Daoy (cell line): ENCODE data around the gene GOLGA6L10. TPM values are rescaled to one million over a fixed set of nuclear protein-coding genes. Genes with fewer than 3 reads are reported as not detected.
"Not testable (repeated sequence)": the region's sequence is repeated elsewhere in the genome, so short reads cannot be mapped to it uniquely, and the experiment has no call there.

Experiments
- DNase-seq: peaks from one replicate; pipeline ENCODE4 v3.0.0-alpha.2; 2015; ENCODE audit warnings: low read depth
- total RNA-seq: library from RNA; depleted of rRNA; stranded (reverse); fragments of >200 nt; shearing (Covaris generic); gene quantifications from 2 replicates; pipeline ENCODE4 v1.2.3, GENCODE V29; 2014

Gene GOLGA6L10
- total RNA-seq, 1 experiment from 2014 or later: 0.74 TPM

GRCh38 chr15:82317516-82317915 is 31.8 kb downstream of the GOLGA6L10 start:
- not testable (repeated sequence) for DNase-seq

DNA sequence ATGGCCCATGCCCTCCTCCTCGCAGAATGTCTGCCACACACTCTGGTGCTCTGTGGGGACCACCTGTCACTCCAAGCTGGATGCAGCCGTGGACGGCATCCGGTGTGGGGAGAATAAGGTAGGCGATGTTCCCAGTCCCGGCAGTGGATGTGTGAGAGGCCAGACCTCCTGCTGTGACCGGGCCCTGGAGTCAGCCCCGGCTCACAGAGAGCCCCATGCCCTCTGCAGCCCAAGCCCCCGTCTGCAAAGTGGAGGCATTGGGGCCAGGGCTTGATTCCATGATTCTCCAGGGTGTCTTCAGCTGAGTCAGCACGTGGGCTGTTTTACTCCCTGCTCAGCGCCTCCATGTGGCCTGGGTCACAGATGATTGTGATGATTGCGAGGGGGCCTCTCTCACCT is 32.2 kb downstream of the GOLGA6L10 start:
- DNase-seq: no peak

DNA sequence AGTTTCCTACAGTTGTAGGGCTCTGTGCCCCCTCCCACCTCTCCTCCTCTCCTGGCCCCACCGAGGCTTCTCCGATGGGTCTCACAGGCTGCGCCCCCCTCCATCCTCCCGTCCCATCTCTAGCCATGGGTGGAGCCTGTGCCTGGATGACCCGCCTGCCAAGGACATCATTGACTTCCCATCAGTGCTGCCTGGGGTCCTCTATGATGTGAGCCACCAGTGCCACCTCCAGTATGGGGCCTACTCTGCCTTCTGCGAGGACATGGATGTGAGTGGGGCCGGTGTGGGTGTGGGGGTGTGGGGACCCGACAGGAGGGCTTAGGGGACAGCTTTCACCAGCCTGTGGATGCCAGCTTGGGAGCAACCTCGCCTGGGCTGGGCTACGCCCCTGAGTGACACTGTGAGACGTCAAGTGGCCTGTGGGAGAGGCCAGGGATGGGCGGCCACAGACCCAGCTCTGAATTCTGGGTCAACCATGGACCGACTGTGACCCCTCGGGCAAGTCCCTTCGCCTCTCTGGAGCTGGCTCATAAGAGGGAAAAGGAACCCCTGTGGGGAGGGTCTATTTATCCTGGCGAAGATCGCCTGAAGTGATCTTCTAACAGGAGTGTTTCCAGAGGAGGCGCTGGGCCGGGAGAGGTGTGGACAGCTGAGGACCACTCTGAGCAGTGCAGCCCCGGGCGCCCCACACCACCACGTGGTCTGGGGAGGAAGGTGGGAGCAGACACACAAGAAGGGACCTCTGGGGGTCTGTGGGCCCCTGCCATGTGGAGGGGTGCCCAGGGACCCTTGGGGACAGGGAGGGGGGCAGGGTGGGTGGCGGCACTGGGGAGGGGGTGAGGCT is 32.8 kb downstream of the GOLGA6L10 start:
- not testable (repeated sequence) for DNase-seq

DNA sequence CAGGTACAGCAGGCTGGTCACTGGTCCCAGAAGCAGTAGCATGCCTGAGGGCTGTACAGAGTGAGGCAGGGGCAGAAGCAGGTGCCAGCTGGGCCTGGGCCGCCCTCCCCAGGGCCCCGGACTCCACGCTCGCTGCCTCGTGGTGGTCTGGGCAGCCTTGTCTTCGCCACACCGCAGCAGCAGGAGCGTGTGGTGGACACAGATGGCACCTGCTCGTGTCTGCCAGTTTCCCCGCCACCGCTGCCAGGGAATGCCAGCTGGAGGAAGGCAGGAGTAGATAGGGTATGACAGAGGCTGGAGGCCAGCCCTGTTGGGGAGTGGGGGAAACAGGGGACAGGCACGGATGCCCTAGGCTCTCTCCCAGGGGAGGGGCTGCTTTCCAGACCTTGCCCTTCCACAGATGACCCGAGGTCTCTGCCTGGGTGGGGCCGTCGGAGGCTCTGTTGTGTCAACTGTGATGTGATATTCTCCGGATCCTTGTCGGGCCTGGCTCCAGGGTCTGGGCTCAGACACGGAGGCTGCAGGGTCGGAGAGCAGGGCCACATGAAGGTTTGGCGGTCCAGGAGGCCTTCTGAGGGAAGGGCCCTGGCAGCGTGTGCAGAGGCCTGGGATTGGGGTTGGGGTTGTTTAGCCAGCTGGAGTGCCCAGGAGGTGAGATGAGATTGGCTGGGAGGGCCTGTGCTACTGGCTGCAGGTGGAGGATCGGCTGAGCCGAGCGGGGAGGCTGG is 33.6 kb downstream of the GOLGA6L10 start:
- no peak for DNase-seq

- no peak for DNase-seq
Observed at GRCh38 chr15:82314769-82315518, 34.3 kb downstream of the GOLGA6L10 start.

- DNase-seq: not testable (repeated sequence)
Observed at GRCh38 chr15:82313951-82314768, 35.1 kb downstream of the GOLGA6L10 start.

GRCh38 chr15:82313446-82313845 is 35.8 kb downstream of the GOLGA6L10 start:
- no peak for DNase-seq

DNA sequence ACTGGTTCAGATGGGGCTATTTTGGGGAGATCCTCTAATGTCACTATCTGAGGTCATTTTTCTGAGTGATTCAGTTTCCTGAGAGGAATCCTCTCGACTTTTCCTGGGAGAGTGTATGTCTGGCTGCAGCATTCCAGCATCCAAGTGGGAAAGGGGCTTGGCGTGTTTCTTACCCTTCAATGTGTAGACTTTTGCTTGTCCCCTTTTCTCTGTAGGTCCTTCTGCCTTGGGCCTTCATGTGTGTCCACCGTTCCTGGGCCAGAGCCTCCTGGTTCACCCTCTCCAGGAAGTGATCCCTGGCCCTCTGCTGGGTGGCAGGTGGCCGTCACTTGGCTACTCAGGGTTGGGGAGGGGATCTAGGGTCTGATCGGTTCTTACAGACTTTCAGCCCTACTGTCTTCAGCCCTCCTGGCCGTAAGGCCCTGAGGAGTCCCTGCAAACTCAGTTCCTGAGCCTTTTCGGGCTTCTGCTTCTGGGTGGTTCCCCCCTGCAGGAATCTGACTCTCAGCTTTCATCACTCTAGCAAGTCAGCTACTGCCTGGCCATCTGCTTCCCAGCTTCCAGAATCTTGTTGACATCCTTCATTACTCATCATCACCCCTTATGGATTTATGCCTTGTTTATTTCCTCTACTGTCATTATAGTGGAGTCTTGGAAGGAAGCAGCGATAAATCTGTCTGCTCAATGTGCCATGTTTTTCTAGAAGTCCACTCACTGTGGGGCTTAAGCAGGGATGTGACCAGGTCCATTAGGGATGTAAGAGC is 36.5 kb downstream of the GOLGA6L10 start:
- DNase-seq: no peak

DNA sequence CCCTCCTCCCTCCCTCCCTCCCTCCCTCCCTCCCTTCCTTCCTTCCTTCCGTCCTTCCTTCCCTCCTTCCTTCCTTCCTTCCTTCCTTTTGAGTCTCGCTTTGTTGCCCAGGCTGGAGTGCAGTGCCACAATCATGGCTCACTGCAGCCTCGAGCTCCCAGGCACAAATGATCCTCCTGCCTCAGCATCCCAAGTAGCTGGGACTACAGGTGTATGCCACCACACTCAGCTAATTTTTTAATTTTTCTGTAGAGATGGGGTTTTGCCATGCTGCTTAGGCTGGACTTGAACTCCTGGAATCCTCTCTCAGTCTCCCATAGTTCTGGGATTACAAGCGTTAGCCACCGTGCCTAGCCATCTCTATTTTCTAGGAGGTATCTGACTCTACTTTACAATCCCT is 38.0 kb downstream of the GOLGA6L10 start:
- DNase-seq: not testable (repeated sequence)

- no peak for DNase-seq
Observed at GRCh38 chr15:82309802-82310201, 39.5 kb downstream of the GOLGA6L10 start.

- DNase-seq: no peak
Observed at GRCh38 chr15:82307714-82308081, 41.6 kb downstream of the GOLGA6L10 start.

- DNase-seq: no peak
Observed at GRCh38 chr15:82306791-82307713, 42.2 kb downstream of the GOLGA6L10 start.

GRCh38 chr15:82305621-82306048 is 43.6 kb downstream of the GOLGA6L10 start:
- no peak for DNase-seq

- no peak for DNase-seq
Observed at GRCh38 chr15:82304778-82305090, 44.5 kb downstream of the GOLGA6L10 start.

DNA sequence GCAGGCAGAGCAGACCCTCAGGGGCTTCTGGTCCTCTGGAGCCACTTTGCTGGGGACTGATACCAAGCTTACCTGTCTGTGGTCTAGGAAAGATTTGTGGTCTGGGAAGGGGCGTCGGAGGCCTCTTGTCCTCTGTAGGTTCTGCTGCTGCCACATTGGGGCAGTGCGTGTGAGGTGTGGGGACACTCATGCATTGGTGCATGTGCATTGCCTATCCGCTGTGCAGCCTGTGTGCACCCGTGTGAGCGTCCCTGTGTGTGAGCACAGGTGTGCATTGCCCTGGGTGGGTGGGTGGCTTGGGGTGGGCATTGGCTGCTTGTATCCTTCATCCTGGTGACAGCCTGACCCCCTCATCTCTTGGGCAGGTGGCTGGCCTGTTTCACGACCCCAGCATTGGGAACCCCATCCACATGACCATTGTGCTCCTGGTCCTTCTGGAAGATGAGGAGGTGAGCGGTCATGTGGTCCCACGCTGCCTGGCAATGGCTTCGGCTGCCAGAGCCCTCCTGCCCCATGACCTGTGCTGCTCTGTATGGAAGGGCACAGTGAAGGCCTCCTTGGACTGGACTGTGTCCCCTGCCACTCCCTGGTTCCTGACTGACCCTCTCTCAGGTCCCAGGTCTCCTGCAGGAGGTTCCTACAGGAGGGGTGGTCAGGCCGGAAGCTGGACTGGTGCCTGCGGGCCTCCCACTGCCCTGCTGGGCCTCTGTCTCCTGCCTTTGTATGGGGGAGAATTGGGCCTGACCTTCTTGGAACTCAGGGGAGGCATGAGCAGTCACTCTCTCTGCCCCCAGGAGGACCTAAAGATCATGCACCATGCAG is 45.1 kb downstream of the GOLGA6L10 start:
- no peak for DNase-seq

DNA sequence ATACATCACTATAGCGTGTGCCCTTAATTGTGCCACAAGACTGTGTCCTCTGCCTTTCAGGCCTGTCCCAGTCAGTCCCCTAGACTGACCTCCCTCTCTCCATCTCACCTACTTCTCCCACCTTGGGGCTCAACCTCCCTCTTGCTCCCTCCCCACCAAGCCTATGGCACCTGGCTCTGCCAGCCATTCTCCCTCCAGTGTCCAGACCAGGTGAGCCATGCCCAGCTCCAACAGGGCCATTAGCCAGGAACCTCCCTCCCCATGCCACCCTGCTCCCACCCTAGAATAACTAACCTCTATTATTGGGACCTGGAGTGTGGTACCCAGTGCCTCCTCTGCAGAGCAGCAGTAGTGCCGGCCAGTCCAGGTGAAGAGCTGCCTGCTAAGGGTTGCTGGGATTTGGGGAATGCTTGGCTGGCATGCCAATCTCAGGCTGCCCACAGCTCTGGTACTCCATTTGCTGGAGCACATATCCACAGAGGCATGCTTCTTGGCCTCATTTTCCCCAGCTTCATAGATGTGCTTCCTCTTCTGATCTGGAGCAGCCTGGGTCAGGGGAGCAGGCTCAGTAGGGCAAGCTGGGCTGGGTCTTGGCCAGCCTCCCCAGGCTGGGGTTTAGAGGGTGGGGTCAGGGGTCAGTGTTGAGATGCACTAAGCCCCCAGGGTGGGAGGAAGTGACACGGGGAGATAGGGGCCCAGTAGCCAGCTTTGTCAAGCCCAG is 47.8 kb downstream of the GOLGA6L10 start:
- DNase-seq: no peak

- no peak for DNase-seq
Observed at GRCh38 chr15:82300883-82301282, 48.4 kb downstream of the GOLGA6L10 start.

- DNase-seq: not testable (repeated sequence)
Observed at GRCh38 chr15:82300326-82300725, 48.9 kb downstream of the GOLGA6L10 start.
